SHP77 treated with DMSO at 0.1 percent for 48 hours (cell line): ENCODE measurements around the gene EIF2D.
"Not testable (repeated sequence)": the region's sequence is repeated elsewhere in the genome, so short reads cannot be mapped to it uniquely, and the experiment has no call there.

Experiments
- DNase-seq: peaks from one replicate; lab custom pipeline; 2025; lab: John Stamatoyannopoulos, UW

The EIF2D gene

DNA sequence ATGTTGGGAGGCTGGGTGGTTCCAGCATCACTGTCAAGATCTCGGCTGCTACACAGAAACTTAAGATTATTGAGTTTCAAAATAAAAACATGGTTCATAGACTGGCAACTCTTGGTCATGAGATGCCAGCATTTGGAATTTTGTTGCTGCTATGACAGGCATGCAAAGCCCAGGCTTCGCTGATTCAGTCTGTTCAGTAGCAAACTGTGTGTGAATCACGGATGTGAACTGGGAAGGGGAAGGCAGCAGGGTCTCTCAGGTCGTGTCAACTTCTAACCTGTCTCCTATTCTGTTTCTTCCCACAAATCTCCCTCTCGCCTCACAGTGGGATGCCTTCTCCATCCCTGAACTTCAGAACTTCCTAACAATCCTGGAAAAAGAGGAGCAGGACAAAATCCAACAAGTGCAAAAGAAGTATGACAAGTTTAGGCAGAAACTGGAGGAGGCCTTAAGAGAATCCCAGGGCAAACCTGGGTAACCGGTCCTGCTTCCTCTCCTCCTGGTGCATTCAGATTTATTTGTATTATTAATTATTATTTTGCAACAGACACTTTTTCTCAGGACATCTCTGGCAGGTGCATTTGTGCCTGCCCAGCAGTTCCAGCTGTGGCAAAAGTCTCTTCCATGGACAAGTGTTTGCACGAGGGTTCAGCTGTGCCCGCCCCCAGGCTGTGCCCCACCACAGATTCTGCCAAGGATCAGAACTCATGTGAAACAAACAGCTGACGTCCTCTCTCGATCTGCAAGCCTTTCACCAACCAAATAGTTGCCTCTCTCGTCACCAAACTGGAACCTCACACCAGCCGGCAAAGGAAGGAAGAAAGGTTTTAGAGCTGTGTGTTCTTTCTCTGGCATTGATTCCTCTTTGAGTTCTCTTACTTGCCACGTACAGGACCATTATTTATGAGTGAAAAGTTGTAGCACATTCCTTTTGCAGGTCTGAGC lies 25.5 kb downstream of the EIF2D start:
- no peak for DNase-seq

DNA sequence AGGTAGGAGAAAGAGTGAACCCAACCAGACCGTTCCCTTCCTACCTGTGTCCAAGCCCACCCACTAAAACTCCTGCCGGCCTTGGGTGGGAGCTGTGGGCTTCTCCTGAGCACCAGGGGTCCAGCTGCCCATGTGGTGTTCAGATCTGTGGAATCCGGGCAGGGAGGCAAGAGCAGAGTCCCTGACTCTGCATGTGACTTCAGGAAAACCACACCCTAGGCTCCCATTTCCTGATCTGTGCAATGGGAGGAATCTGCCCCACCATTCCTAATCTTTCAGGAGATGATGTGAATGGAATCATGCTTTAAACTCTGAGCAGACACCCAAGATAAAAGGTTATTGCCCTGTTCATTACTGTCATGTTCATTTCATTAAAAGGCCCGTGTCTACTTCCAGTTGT lies 27.6 kb downstream of the EIF2D start:
- no peak for DNase-seq

DNA sequence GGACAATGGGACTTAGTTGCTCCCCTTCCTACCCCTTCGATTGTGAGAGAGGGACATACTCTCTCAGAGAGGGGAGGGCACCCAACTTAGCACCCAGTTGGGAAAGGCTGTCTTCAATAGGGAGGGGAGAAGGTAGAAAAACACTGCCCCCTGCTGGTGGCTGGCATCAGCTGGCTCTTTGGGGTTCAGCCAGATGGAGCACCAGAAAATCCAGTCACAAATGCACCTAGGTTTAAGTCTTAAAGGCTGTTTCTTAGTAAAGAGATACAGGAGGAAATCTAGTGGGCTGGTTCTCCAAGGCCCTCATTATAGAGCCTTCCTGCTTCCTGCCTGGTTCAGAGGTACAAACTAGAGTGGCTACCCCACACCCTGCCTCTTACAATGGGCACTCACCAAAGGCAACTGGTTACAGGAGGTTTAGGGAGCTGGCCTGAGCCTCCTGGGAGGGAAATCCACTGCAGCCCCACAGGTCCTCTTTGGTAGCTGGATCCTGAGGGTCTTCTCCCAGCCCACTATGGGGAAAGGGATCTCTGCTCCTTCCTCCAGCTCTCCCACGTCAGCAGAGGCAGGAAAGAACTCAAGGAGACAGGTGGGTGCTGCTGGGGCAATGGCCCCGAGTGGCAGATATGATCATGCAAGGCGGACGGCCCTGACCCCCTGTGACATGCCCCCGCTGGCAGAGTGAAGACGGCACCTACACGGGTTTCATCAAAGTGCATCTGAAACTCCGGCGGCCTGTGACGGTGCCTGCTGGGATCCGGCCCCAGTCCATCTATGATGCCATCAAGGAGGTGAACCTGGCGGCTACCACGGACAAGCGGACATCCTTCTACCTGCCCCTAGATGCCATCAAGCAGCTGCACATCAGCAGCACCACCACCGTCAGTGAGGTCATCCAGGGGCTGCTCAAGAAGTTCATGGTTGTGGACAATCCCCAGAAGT lies 28.3 kb downstream of the EIF2D start:
- DNase-seq: peak; percentile 19

DNA sequence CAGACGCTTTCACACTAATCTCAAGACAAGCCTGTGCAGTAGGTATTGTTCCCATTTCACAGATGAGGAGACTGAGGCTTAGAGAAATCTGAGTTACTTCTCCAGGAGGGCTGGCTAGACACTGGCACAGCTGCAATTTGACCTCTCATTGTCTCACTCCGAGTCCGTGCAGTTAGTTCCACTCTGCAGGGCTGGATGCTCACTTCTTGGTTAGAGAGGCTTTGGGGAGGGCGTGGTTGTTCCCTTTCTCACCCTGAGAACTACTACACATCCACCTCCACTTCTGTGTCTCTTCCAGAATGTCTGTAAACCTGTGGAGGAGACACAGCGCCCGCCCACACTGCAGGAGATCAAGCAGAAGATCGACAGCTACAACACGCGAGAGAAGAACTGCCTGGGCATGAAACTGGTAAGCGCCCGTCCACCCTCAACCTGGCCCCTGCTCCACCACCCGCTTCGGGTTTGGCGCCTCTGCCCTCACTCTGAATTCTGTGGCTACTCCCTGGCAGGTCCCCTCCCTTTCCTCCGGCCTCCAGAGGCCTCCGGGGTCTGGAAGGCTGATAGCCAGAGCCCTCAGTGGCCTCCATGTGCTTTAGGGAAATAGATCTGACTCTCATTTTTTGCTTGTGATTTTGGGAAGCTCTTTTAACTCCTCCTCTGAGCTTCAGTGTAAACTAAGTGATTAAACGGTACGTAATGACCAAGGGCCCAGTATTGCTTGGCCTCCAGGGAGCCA lies 29.1 kb downstream of the EIF2D start:
- DNase-seq: no peak

DNA sequence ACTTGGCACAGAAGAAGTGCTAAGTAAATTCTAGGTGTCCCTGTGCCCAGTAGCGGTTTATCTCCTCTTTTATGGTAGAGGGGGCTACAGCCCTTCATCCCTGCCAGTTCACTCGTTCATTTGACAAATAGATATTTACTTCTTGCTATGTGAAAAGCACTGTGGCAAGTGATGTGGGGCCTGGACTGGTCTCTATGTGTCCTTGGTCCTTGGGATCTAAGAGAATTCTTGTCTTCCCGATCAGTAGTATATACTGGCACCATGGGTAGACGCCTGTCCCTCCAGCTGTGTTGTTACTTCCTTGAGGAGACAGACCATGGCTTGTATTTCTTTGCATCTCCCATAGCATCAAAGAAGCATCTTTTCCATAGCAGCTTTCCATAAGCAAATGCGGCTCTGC lies 29.7 kb downstream of the EIF2D start:
- DNase-seq: no peak

DNA sequence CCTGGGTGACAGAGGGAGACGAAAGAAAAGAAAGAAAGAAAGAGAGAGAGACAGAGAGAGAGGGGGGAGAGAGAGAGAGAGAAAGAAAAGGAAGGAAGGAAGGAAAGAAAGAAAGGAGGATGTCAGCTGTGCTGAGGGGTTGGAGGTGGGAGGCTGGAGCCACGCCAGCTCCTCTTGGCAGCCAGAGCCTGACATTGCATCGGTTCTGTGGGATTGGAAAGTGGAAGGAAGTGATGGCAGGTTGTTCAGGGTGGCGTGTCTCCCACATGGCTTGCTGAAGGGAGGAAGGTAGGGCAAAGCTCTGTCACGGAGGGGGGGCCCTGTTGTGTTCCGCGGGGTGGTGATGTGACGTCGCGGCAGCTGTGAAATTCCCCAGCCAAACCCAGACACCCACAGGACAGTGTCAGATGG lies 30.7 kb downstream of the EIF2D start:
- no peak for DNase-seq

DNA sequence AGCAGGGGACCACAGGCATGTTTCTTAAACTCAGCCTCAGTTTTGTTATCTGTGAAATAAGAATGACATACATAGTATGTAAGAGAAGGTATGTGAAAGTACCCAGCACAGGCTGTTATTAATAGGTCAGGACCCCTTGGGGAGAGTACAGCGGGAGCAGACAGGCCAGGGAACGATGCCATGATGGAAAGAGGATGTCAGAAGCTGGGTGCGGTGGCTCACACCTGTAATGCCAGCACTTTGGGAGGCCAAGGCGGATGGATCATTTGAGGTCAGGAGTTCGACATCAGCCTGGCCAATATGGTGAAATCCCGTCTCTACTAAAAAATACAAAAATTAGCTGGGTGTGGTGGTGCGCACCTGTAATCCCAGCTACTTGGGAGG lies 31.2 kb downstream of the EIF2D start:
- DNase-seq: not testable (repeated sequence)

DNA sequence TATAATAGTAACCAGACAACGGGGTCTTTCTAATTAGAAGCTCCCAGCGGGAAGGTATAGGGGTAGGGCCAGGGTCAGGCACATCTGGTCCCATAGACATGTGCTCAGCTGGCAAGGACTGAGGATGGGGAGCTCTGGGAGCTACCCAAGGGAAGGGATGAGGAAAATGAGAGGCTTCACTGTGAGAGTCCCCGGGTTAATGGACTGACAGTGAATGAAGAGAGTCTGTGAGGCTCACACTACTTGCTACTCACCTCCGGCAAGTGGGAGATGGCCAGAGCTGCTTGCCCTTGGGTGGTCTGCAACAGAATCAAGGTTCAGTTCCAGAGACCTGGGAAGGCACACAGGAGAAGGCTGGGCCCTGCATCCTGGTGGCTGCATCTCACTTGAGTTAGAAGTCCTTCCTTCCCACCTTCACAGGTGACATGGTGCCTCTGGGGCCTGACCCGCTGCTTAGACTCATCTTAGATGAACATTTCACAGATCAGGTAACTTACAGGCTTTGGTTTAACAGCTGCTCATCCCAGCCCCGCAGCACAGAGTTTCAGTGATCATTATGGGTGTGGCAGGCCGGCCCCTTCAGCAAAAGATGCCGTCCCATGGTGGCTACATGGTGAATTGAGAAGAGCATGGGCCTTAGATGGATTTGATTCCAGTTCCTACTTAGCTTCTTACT lies 31.7 kb downstream of the EIF2D start:
- no peak for DNase-seq

DNA sequence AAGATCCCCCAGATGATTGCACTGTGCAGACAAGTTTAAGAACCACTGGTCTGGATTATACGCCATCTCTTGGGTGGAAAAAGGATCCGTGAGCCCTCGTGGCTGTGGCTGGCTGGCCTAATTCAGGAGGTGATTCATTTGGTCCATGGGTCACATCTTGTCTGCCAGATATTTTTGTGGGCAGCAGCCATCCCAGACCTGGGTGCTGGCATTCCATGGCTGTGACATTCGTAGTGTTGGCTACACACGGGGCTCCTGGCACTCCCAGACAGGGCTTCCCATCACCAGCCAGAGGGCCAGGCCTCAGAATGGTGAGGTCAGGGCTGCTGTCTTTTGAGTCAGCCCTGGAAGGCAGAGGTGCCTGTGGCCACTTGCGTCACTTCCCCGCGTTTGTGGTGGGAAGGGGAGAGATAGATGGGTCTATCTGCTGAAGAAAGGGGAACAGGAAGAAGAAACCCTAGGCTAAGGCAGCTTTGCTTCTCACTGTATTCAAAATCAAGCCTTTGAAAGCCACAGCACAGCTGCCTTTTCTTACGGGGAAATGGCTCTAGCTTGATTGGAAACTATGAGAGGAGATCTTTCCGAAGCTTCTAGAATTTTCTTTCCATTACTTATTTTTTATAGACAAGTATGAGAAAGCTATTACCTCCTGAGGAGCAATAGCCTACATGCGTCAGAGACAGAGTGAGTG lies 32.4 kb downstream of the EIF2D start:
- DNase-seq: no peak

DNA sequence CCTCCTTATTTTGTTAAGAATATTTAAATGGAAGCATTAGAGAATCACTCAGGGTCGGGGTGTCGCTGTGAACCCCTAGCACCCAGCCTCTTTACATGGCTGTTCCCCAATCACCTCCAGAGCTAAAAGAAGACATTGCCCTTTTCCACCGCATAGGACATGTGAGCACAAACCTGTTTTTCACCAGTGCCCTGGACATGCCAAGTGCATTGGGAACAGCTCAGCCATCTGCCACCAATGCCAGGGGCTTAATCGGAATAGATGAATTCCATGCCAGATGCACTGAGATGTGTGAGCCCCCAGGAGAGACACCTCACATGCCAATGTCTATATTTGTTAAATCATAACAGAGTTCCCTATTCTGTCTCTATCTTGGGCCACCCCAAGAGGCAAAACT lies 33.3 kb downstream of the EIF2D start:
- no peak for DNase-seq

DNA sequence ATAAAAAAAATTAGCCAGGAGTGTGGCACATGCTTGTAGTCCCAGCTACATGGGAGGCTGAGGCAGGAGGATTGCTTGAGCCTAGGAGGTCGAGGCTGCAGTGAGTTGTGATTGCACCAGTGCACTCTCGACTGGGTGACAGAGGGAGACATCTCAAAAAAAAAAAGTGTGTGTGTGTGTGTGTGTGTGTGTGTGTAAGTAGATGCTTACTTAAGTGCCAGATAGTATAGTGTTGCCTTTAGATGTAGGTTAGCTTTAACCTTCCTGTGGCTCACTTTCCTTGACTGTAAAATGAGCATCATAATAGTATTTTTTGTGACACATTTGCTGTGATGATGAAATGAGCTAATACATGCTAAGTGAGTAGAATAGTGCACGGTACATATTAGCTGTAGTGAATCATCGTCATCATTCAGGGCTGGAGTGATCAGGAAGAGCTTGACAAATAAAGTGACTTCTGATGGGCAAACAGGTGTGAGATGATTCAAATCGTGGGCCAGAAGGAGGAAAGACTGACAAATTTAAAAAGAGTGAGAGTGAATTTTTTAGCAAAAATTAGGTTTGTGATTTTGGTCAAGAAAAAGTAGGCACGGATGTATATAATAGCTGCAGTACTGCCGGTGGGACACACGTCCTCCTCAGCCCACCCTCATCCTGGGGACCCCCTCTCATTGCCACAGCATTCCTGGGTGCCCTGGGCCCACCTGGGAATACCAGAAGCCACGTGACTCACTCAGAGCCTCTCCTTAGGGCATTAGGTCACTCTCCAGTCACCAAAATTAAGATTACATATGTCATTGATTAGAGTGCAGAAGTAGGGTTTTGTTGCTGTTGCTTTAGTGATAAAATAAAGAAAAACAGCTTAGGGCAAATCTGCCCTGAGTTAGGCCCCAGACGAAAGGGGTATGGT lies 33.9 kb downstream of the EIF2D start:
- DNase-seq: no peak

DNA sequence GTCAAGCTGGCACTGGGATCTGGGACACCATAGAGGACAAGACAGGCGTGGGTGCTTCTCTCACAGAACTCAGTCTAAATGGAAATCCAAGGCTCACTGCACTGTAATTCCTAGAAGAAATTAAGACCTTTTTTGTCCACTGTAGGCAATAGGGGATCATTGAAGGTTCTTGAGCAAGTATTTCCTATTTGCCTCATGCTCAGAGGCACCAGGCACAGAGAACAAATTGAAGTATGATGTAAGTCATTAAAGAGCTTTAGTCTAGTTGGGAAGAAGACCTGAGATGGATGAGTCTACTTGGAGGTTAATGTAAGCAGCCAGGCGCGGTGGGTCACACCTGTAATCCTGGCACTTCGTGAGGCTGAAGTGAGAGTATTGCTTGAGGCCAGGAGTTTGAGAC lies 34.6 kb downstream of the EIF2D start:
- no peak for DNase-seq

DNA sequence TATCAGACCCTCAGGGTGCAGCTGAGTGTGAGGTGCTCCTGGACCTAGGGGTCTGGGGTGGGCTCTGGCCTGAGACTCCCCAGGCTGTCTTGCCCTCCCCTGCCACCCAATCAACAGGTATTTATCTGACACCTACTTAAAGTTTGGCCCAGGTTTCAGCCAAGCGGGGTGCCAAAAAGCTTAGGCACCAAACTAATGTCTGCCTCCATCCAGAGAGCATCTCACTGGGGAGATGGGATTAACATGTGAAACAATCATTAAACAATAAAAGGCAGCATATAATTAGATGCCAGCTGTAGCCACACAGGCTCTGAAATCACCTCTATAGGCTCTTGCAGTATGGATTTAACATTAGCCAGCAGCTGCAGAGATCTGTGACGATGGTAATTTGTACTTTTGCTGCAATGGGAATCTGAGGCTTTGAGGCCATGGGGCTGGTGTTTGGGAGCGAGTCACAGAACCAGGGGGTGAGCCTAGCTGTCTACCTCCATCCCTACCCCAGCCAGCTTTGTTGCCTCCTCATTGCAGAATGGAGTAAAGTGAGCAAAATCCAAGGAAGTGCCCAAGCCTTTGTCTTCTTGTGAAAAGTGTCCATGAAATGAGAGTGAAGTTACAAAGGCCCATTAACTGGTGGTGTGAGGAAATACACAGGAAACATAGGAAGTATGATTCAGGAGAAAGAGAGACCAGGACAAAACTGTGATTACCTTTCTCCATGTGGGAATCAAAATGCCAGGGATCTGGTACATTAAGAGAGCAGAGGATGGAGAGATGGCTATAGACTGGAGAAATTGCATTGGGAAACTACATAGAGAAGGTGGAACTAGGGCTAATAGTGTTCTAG lies 36.1 kb downstream of the EIF2D start:
- DNase-seq: no peak

DNA sequence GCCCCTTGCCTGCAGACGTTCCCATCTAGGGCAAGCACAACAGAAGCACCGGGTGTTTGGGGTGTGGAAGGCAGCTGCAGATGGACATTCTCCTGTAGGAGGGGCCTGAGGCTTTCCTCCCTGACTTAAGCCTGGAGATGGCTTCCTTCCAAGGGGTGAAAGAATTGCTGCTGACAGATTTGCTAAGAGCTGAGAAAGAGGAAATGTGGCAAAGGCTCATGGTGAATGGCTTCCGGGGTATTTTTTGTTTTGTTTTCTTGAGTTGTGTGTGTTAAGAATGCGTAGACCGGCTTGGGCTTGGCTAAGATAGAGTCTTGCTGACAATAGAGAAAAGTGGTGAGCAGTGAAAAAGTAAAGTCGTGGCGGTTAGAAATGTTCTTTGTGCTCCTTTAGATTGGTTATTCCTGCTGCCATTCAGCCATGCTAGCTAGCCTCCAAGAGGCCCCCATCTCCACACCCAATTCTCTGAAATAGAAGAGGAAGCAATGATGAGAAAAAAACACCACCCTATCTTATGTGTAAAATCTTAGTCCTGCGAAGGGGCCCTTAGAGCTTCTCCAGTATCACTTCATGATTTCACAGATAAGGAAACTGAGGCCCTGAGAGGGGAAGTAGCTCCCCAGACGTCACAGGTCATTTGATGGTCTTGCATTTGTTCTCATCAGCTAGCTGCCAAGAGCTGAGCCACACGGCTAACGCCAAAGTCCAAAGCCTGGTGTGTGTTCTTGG lies 36.9 kb downstream of the EIF2D start:
- DNase-seq: no peak

DNA sequence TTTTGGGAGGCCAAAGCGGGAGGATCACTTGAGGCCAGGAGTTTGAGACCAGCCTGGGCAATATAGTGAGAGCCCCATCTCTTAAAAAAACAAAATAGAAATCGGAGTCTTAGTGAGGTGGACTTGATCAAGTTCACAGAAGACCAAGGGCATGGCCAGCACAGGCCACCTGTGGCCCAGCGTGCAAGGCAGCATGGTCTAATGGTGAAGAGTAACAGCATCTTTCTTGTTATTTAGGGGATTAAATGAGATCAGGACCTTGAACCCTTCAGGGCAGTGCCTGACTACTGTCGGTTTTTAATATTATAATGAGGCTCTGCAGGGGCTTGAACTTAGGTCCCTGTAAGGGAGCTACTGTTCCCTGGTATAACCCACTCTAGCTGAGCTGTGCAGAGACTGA lies 38.5 kb downstream of the EIF2D start:
- DNase-seq: no peak

DNA sequence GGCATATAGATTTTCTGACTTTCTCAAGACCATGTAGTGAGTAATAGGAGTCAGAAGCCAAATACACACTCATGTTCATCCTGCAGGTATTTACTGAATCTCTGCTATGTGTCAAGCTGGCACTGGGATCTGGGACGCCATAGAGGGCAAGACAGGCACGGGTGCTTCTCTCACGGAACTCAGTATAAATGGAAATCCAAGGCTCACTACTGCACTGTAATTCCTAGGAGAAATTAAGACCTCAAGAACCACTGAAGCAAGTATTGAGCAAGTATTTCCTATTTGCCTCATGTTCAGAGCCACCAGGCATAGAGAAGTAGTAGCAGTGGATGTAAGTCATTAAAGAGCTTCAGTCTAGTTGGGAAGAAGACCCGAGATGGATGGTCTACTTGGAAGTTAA lies 38.9 kb downstream of the EIF2D start:
- no peak for DNase-seq

DNA sequence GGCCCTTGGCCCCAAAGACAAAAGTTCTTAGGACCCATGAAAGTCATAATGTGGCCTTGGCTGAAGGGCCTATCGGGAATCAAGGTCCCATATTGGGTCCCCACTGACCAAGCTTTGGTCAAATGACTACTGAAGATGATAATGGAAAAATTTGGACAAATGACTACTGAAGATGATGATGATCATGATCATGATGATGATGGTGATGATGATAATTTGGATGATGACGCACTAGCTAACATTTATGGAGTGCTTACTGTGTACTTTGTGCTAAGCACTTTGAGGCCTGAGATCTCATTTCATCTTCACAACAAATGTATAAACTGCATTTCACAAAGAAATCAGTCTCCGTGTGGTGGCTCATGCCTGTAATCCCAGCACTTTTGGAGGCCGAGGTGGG lies 39.4 kb downstream of the EIF2D start:
- no peak for DNase-seq

DNA sequence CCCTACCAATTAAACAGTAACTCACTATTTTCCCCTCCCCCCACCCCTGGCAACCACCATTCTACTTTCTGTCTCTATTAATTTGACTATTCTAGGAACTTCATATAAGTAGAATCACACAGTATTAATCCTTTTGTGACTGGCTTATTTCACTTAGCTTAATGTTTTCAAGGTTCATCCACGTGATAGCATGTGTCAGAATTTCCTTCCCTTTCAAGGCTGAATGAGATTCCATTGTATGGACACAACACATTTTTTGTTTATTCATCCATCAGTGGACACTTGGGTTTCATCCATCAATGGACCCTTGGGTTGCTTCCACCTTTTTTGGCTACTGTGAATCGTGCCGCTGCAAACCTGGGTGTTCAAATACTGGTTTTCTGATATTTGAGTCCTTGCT lies 41.7 kb downstream of the EIF2D start:
- DNase-seq: no peak
